Activated CD4-positive, alpha-beta memory T cell treated with anti-CD3 and anti-CD28 coated beads, Interleukin-2, amount 10 ng/mL, durations not matched to agents 7 days and 5 days (primary cell): Measurements from ENCODE around the gene RNF224. TPM values are rescaled to one million over a fixed set of nuclear protein-coding genes. Genes with fewer than 3 reads are reported as not detected.

Experiments
- CTCF ChIA-PET: fragments of 350-600 bp; sonication (Branson Sonifier 250); formaldehyde crosslinking; loops from one replicate; lab custom pipeline; 2021; ENCODE audit warnings: antibody characterized with exemption, inconsistent platforms; lab: Charles Lee
- POLR2A ChIA-PET: fragments of 350-600 bp; sonication (Branson Sonifier 250); formaldehyde crosslinking; loops from one replicate; lab custom pipeline; 2021; ENCODE audit warnings: antibody characterized with exemption; lab: Charles Lee
- DNase-seq: peaks from one replicate; pipeline ENCODE4 v3.0.0-alpha.2; 2020
- H3K27ac Mint-ChIP-seq: one replicate; pipeline ENCODE4 v1.8.0; 2021; ENCODE audit warnings: mild to moderate bottlenecking, mixed read lengths
- H3K27me3 Mint-ChIP-seq: one replicate; pipeline ENCODE4 v1.8.0; 2021; ENCODE audit warnings: mixed read lengths
- H3K36me3 Mint-ChIP-seq: one replicate; pipeline ENCODE4 v1.8.0; 2021; ENCODE audit warnings: low read depth, mixed read lengths
- H3K4me1 Mint-ChIP-seq: one replicate; pipeline ENCODE4 v1.8.0; 2021; ENCODE audit warnings: mixed read lengths
- H3K4me3 Mint-ChIP-seq: one replicate; pipeline ENCODE4 v1.8.0; 2021; ENCODE audit warnings: mild to moderate bottlenecking, mixed read lengths
- H3K9me3 Mint-ChIP-seq: one replicate; pipeline ENCODE4 v1.8.0; 2021; ENCODE audit warnings: mixed read lengths
- total RNA-seq, 2 experiments: library from RNA; stranded (reverse); gene quantifications; one replicate each; pipeline ENCODE4 v1.2.3, GENCODE V29; 2021

RNF224 gene
- total RNA-seq, 2 experiments from 2014 or later: 0.20 TPM; not detected in 1

DNA sequence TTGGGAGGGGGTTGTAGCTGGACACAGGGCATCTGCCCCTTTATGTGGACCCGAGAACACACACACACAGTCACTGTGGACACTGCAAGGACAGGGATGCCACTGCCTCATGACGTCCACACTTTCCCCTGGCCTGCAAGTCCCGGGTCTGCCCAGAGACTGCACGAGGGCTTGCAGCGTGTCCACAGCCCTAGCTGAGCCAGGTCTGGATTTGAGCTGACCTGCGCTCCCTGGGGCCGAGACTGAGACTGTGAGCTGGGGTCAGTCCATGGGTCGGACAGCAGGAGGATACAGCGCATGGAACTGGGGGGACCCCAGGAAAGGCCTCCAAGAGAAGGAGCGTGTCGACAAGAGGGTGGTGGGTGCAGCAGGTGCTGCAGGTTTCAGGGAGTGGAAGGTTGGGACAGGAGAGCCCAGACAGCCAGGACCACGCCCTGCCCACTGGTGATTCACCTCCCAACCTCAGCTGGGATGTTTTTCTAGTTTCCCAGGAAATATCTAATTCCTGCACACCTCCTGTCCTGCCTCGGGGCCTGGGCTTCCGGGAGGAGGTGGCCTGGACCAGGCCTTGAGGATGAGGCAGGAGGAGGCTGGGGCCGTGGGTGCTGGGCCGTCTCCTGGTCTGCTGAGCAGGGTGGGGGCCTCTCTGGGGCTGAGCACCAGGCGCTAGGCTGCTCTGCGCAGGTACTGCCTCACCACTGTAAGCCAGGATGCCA is 806 bp upstream of the RNF224 start:
- POLR2A ChIA-PET: interaction anchor here (1.3 to 6.5 kb wide), 8 partner anchors 14 to 140 kb away, joined by 3 to 63 read pairs (median 5); partner anchors contain the start of genes MAN1B1, NDOR1, TMEM203 and TUBB4B
- H3K9me3 Mint-ChIP-seq: no peaks in the 10 kb centered on the region
- H3K27me3 Mint-ChIP-seq: no peaks in the 10 kb centered on the region
- CTCF ChIA-PET: interaction anchor here (0.9 to 3.2 kb wide), 14 partner anchors 10 to 180 kb away, joined by 3 to 18 read pairs (median 6); partner anchors contain the start of genes ANAPC2, SSNA1, TPRN and TUBB4B
- DNase-seq: no peak
- H3K36me3 Mint-ChIP-seq: no peaks in the 10 kb centered on the region
- no peak overlapping the region for H3K27ac Mint-ChIP-seq
- peaks cover 27% of the 10 kb centered on the region for H3K4me1 Mint-ChIP-seq
- no peak overlapping the region for H3K4me3 Mint-ChIP-seq

DNA sequence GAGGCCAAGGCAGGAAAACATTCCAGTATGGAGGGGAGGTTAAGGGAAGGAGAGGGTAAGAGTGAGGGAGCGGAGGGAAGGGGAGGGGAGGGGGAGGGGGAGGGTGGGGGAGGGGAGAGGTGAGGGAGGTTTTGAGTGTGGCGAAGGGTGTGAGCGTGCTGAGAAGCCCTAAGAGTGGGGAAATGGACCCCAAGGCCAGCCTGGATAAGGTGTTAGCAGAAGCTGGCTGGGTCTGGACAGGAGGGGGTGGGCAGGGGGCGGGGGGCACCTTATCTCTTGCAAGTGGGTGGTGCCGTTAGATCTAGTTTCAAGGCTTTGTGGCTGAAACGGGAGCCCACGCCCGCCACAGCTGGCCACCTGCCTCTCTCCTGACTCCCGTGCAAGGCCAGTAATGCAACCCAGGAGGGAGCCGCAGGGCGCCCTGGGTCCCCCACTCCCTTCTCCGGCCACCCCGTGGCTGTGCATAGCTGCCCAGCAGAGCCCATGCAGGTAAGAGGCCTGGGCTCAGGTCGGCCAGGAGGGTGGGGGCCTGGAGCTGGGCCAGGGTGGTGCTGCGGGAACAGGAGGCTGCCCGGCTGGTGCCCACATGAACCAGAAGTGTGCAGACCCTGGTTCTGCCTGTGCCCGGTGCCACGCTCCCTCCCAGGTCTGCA is 677 bp downstream of the RNF224 start:
- H3K27ac Mint-ChIP-seq: no peak overlapping the region
- POLR2A ChIA-PET: interaction anchor here (1.1 to 6.5 kb wide), 5 partner anchors 12 to 140 kb away, joined by 3 to 63 read pairs (median 4); partner anchors contain the start of gene TUBB4B
- no peak for DNase-seq
- no peaks in the 10 kb centered on the region for H3K9me3 Mint-ChIP-seq
- no peak overlapping the region for H3K4me3 Mint-ChIP-seq
- no peaks in the 10 kb centered on the region for H3K27me3 Mint-ChIP-seq
- peaks cover 24% of the 10 kb centered on the region for H3K4me1 Mint-ChIP-seq
- no peaks in the 10 kb centered on the region for H3K36me3 Mint-ChIP-seq
- CTCF ChIA-PET: interaction anchor here (1.0 to 3.2 kb wide), 13 partner anchors 9 to 160 kb away, joined by 3 to 18 read pairs (median 6); partner anchors contain the start of genes ANAPC2, MAN1B1, SSNA1 and TPRN

DNA sequence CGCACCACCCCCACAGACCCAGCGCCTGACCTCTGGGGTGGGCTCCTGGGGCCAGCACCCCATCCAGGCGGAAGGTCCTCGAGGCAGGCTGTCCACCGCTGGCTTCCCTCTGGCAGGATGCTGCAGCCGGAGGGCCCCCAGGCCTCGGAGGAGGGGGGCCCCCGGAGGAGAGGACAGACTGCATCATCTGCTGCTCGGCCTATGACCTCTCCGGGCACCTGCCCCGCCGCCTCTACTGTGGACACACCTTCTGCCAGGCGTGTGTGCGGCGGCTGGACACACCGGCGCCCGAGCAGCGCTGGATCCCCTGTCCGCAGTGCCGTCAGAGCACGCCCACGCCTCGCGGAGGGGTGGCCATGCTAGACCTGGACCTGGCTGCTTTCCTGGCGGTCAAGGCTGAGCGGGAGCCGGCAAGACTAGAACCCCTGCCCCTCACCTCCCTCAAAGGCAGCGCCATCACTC is 1.2 kb downstream of the RNF224 start:
- Mint-ChIP-seq H3K27ac (no peak overlapping the region), H3K4me1 (peaks cover 21% of the 10 kb centered on the region), H3K36me3 (no peaks in the 10 kb centered on the region), H3K4me3 (no peak overlapping the region), H3K27me3 (no peaks in the 10 kb centered on the region), H3K9me3 (no peaks in the 10 kb centered on the region)
- ChIA-PET CTCF (interaction anchor here (1.4 to 3.2 kb wide), 3 partner anchors 8 to 99 kb away, joined by 6 to 18 read pairs (median 7); partner anchors contain the start of gene TUBB4B), POLR2A (interaction anchor here (1.1 to 6.5 kb wide), 3 partner anchors 12 to 27 kb away, joined by 3 to 63 read pairs (median 16); partner anchors contain the start of gene TUBB4B)
- no peak for DNase-seq

DNA sequence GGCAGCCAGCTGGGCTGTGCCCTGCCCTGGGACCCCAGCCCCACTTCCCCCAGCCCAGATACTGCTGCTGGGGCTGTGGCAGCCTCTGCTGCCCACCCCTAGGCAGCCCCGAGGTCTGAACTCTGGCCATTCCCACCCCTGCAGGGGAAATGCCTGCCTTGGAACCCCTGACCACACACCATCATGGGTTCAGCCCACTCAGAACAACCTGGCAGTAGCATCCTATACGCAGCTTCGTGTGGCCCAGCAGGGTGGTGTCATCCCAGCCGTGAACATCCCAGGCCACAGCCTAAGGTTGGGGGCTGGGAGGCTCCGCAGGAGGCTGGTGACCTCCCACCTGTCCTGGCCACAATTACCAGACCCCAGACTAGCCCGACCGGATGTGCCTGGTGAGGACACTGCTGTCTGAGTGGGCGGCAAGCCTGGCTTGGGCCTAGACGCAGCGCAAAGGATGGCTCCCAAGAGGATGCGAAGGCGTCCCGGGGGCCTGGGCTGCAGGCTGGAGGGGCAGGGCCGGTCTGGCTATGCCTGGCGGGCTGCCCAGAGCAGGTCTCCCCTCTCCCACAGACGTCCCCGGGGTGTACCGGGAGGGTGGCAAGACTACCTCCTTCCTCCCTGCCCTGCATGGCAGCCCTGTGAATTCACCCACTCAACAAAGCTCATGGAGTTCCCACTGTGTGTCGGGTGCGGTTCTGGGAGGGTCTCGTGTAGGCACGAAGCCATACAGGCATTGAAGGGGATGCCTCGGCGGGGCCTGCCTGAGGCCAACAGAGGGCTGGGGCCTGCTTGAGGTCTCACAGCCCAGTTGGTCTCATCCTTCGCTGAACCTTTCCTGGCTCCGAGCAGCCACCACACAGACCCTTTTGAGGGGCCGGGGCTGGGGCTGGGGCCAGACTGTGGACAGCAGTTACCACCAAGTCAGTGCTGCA is 1.9 kb downstream of the RNF224 start:
- H3K4me3 Mint-ChIP-seq: no peak overlapping the region
- CTCF ChIA-PET: interaction anchor here (1.0 kb wide), 1 partner anchor 102 kb away, joined by 3 read pairs; no protein-coding TSS in a partner anchor
- no peaks in the 10 kb centered on the region for H3K27me3 Mint-ChIP-seq
- H3K27ac Mint-ChIP-seq: no peak overlapping the region
- H3K9me3 Mint-ChIP-seq: no peaks in the 10 kb centered on the region
- no peaks in the 10 kb centered on the region for H3K36me3 Mint-ChIP-seq
- no peak for DNase-seq
- peaks cover 18% of the 10 kb centered on the region for H3K4me1 Mint-ChIP-seq
- POLR2A ChIA-PET: interaction anchor here (1.0 to 3.2 kb wide), 4 partner anchors 11 to 24 kb away, joined by 3 to 16 read pairs (median 4); partner anchors contain the start of genes NDOR1, TMEM203 and TUBB4B

DNA sequence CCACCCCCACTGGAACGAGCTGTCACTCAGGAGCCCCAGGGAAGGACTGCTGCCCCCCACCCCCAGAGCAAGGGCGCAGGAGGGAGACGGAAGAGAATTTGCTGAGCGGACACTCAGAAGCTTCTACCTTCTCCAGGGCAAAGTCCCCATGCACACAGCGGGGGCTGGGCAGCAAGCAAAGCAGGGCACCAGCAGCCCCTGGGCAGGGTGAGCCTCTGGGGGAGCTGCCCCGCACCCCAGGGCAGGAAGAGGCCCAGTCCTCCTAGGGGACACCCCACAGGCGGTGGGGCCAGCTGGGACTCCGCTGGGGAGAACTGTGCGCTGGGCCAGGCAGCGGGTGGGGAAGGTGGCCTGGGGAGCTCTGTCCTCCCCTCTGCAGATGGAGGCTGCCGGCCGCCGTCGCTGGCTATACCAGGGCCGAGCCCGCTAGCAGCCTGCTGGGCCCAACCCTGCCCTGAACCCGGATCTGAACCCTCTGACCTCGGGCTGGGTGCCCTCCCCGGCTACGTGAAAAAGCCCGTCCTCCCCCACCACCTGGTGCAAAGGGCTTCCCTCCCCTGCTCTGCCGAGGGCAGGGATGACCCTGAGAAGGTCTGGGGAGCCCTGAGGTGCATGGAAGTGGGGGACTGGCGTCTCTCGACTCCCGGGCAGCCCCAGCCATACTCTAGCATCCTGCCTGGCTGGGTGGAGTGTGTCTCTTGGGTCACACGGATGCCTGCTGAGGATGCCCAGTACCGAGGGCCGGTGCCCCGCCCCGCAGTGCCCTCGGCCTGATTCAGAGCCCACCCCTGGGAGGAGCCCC is 2.8 kb downstream of the RNF224 start:
- Mint-ChIP-seq H3K9me3 (no peaks in the 10 kb centered on the region), H3K27ac (no peak overlapping the region), H3K36me3 (no peaks in the 10 kb centered on the region), H3K4me3 (no peak overlapping the region), H3K27me3 (no peaks in the 10 kb centered on the region), H3K4me1 (peaks cover 12% of the 10 kb centered on the region)
- ChIA-PET POLR2A (interaction anchor here (1.0 to 3.2 kb wide), 4 partner anchors 10 to 25 kb away, joined by 3 to 16 read pairs (median 4); partner anchors contain the start of genes NDOR1, TMEM203 and TUBB4B), CTCF (interaction anchor here (1.0 kb wide), 1 partner anchor 102 kb away, joined by 3 read pairs; no protein-coding TSS in a partner anchor)
- DNase-seq: no peak

DNA sequence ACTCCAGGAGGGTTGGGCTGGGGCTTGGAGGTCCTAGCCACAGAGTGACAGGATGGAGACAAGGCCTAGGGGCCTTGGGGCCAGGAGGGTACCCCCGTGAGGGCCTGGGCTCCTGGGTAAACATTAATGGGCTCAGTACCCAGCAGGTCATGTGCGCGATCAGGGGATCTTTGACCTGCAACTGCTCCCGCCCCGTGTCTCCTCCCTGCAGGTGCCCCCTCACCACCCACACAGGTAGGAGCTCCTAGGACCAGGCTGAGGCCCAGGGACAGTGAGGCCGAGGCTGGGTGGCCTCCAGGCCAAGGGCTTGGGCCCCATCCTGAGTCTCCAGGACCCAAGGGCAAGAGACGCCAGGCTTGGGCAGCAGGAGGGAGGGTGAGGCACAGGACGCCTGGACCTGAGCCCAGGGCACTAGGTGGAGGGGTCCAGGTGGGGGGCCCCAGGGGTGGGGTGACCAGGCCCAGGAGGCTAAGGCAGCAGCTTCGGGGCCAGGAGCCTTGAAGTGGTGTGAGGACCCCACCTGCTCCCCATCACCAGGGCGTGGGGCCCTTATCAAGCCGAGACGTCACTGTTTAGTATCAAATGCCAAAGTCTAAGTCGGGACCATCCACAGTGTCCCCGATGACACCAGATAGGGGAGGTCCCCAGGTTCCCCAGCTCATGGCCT is 3.5 kb downstream of the RNF224 start, which contains the start of gene SLC34A3:
Gene SLC34A3, plus strand, starts transcription at position 197 of the 667 bp plus-strand sequence. CDS start 802 bp downstream, outside the sequence.
- no peaks in the 10 kb centered on the region for H3K27me3 Mint-ChIP-seq
- peaks cover 7% of the 10 kb centered on the region for H3K4me1 Mint-ChIP-seq
- ChIA-PET POLR2A (interaction anchor here (1.3 to 3.2 kb wide), 3 partner anchors 10 to 24 kb away, joined by 3 to 16 read pairs (median 4); partner anchors contain the start of gene TUBB4B), CTCF (no interaction called here)
- DNase-seq: no peak
- H3K9me3 Mint-ChIP-seq: no peaks in the 10 kb centered on the region
- no peak within 1 kb of the TSS for H3K4me3 Mint-ChIP-seq
- H3K27ac Mint-ChIP-seq: no peak within 1 kb of the TSS
- no peaks in the 10 kb centered on the region for H3K36me3 Mint-ChIP-seq

DNA sequence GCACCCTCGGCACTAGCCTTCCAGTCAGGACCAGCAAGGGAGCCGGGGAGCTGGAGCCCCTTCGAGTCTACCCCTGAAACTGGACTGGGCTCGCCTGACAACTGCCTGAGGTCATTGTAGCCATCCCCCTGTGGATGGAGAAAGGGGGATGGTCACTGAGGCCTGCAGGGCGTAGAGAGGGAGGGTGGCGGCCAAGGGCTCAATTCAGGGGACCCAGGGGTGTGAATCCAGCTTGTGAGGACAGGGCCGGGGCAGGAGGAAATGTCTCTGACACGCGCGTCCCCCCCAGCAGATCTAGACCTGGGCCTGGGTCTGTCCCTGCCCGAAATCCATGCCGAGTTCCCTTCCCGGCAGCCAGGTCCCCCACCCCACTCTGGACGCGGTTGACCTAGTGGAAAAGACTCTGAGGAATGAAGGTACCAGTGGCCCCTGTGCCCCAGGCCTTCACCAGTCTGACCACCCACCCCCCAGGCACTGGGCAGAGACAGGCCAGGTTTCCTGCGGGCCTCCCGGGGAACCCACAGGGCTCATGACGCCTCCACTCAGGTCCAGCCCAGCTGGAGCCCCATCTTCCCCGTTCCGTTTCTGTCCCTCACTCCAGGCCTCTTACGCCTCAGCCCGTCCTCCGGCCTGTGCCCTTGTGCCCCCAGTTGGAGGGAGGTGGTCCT is 4.2 kb downstream of the RNF224 start:
- peaks cover 6% of the 10 kb centered on the region for H3K4me1 Mint-ChIP-seq
- no peak overlapping the region for H3K27ac Mint-ChIP-seq
- H3K4me3 Mint-ChIP-seq: no peak overlapping the region
- ChIA-PET POLR2A (interaction anchor here (3.2 kb wide), 1 partner anchor 9 kb away, joined by 16 read pairs; the partner anchor contains the start of gene TUBB4B), CTCF (no interaction called here)
- H3K27me3 Mint-ChIP-seq: no peaks in the 10 kb centered on the region
- H3K9me3 Mint-ChIP-seq: no peaks in the 10 kb centered on the region
- DNase-seq: no peak
- no peaks in the 10 kb centered on the region for H3K36me3 Mint-ChIP-seq

DNA sequence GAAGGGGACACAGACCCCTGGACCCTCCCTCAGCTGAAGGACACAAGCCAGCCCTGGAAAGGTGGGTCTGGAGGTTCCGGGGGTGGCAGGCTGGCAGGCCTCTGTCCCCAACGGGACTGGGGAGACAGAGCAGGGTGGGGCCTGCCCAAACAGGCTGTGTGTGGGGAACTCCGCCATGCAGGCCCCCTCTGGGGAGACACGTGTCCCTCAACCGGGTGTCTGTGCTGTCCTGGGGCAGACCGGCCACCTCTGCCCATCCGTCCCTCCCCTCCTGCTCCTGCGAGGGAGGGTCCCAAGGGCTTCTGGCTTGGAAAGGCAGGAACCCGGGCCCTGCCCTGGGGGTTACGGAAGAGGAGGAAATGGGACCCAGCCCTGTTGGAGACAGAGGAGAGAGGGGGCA is 4.8 kb downstream of the RNF224 start:
- H3K9me3 Mint-ChIP-seq: no peaks in the 10 kb centered on the region
- no peaks in the 10 kb centered on the region for H3K36me3 Mint-ChIP-seq
- DNase-seq: no peak
- ChIA-PET POLR2A (interaction anchor here (3.2 kb wide), 1 partner anchor 8 kb away, joined by 16 read pairs; the partner anchor contains the start of gene TUBB4B), CTCF (no interaction called here)
- no peaks in the 10 kb centered on the region for H3K27me3 Mint-ChIP-seq
- H3K4me3 Mint-ChIP-seq: no peak overlapping the region
- peaks cover 7% of the 10 kb centered on the region for H3K4me1 Mint-ChIP-seq
- H3K27ac Mint-ChIP-seq: no peak overlapping the region

DNA sequence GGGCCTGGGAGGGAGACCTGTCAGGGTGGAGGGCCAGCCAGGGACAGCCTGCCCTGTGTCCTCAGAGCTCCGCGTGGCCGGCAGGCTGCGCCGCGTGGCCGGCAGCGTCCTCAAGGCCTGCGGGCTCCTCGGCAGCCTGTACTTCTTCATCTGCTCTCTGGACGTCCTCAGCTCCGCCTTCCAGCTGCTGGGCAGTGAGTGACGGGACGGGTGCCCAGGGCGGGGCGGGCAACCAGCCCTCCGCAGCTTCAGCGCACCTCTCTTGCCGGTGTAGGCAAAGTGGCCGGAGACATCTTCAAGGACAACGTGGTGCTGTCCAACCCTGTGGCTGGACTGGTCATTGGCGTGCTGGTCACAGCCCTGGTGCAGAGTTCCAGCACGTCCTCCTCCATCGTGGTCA is 5.2 kb downstream of the RNF224 start:
- no peak for DNase-seq
- Mint-ChIP-seq H3K27ac (no peak overlapping the region), H3K36me3 (no peaks in the 10 kb centered on the region), H3K4me3 (no peak overlapping the region), H3K9me3 (no peaks in the 10 kb centered on the region), H3K4me1 (peaks cover 7% of the 10 kb centered on the region), H3K27me3 (no peaks in the 10 kb centered on the region)
- POLR2A ChIA-PET: no interaction called here
- CTCF ChIA-PET: no interaction called here

DNA sequence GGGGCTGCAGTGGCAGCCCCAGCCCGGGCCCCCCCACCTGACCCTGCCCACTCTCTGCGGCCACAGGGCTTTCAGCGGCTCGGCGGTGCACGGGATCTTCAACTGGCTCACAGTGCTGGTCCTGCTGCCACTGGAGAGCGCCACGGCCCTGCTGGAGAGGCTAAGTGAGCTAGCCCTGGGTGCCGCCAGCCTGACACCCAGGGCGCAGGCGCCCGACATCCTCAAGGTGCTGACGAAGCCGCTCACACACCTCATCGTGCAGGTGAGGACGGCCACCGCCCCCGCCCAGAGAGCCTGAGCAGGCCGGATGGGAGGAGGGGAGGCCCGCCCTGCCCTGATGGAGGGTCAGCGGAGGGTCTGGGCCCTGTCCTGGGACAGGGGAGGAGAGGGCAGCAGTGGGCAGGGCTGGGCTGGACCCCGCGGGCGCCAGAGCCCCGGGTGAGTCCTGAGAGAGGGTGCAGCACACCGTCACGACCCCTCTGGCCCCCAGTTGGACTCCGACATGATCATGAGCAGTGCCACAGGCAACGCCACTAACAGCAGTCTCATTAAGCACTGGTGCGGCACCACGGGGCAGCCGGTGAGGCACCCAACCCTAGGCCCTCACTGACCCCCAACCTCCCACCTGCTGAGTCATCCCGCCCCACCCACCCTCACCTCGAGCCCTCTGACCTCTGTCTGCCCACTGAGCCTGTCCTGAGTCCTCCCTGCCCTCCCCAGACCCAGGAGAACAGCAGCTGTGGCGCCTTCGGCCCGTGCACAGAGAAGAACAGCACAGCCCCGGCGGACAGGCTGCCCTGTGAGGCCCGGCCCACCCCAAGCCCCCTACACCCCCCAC is 6.1 kb downstream of the RNF224 start:
- no peak overlapping the region for H3K27ac Mint-ChIP-seq
- no peaks in the 10 kb centered on the region for H3K27me3 Mint-ChIP-seq
- ChIA-PET CTCF (no interaction called here), POLR2A (interaction anchor here (0.7 kb wide), 1 partner anchor 46 kb away, joined by 3 read pairs; no protein-coding TSS in a partner anchor)
- no peak for DNase-seq
- no peak overlapping the region for H3K4me3 Mint-ChIP-seq
- H3K9me3 Mint-ChIP-seq: no peaks in the 10 kb centered on the region
- H3K4me1 Mint-ChIP-seq: peaks cover 10% of the 10 kb centered on the region
- H3K36me3 Mint-ChIP-seq: no peaks in the 10 kb centered on the region
